H9 (cell line): ENCODE results near the gene AGK. TPM values are rescaled to one million over a fixed set of nuclear protein-coding genes. Genes with fewer than 3 reads are reported as not detected.

Source experiments
- DNase-seq: peaks from one replicate; pipeline ENCODE4 v3.0.0-alpha.2; 2017
- H2AFZ ChIP-seq: one replicate; pipeline ENCODE4 v1.6.1; 2013; ENCODE audit warnings: mild to moderate bottlenecking, low read length, control low read depth, moderate library complexity
- H2AK5ac ChIP-seq: 2 replicates; pipeline ENCODE4 v1.6.1; 2013; ENCODE audit warnings: low read length, control low read depth, mixed read lengths; ENCODE audit not compliant: insufficient read length
- H2BK120ac ChIP-seq: one replicate; pipeline ENCODE4 v1.6.1; 2013; ENCODE audit warnings: low read depth, mild to moderate bottlenecking, low read length, control low read depth, inconsistent platforms; ENCODE audit not compliant: poor library complexity, severe bottlenecking
- H2BK12ac ChIP-seq: 2 replicates; pipeline ENCODE4 v1.6.1; 2013; ENCODE audit warnings: low read length, control low read depth, mixed read lengths, low read depth; ENCODE audit not compliant: insufficient read length
- H2BK15ac ChIP-seq: 2 replicates; pipeline ENCODE4 v1.6.1; 2013; ENCODE audit warnings: low read depth, low read length, control low read depth
- H2BK20ac ChIP-seq: one replicate; pipeline ENCODE4 v1.6.1; 2013; ENCODE audit warnings: low read depth, mild to moderate bottlenecking, low read length, control low read depth, inconsistent platforms; ENCODE audit not compliant: poor library complexity, severe bottlenecking
- H2BK5ac ChIP-seq: 2 replicates; pipeline ENCODE4 v1.6.1; 2013; ENCODE audit warnings: low read length, control low read depth, mixed read lengths; ENCODE audit not compliant: insufficient read length
- H3K14ac ChIP-seq: 2 replicates; pipeline ENCODE4 v1.6.1; 2013; ENCODE audit warnings: low read length, control low read depth; ENCODE audit not compliant: insufficient read depth
- H3K18ac ChIP-seq: 2 replicates; pipeline ENCODE4 v1.6.1; 2013; ENCODE audit warnings: low read depth, mild to moderate bottlenecking, mixed read lengths, low read length, control low read depth; ENCODE audit not compliant: insufficient read length
- H3K23ac ChIP-seq: 2 replicates; pipeline ENCODE4 v1.6.1; 2013; ENCODE audit warnings: low read length, control low read depth, mixed read lengths, low read depth; ENCODE audit not compliant: insufficient read length
- H3K23me2 ChIP-seq: 2 replicates; pipeline ENCODE4 v1.6.1; 2013; ENCODE audit warnings: low read depth, mild to moderate bottlenecking, mixed read lengths, low read length, control low read depth; ENCODE audit not compliant: insufficient read length, poor library complexity, severe bottlenecking
- H3K27ac ChIP-seq: 2 replicates; pipeline ENCODE4 v1.5.1; 2013; ENCODE audit warnings: low read length, control low read depth, mixed read lengths, low read depth; ENCODE audit not compliant: insufficient read length
- H3K27me3 ChIP-seq: 2 replicates; pipeline ENCODE4 v1.6.1; 2013; ENCODE audit warnings: low read length, control low read depth, inconsistent platforms; ENCODE audit not compliant: insufficient read depth
- H3K4ac ChIP-seq: 2 replicates; pipeline ENCODE4 v1.6.1; 2013; ENCODE audit warnings: low read depth, mild to moderate bottlenecking, control low read depth, inconsistent platforms, low read length, moderate library complexity
- H3K4me1 ChIP-seq: 2 replicates; pipeline ENCODE4 v1.6.1; 2013; ENCODE audit warnings: low read length, control low read depth, inconsistent platforms; ENCODE audit not compliant: insufficient read depth
- H3K4me2 ChIP-seq: 2 replicates; pipeline ENCODE4 v1.6.1; 2013; ENCODE audit warnings: low read length, control low read depth, mixed read lengths; ENCODE audit not compliant: insufficient read length, insufficient read depth
- H3K56ac ChIP-seq: 2 replicates; pipeline ENCODE4 v1.6.1; 2013; ENCODE audit warnings: low read depth, mild to moderate bottlenecking, mixed read lengths, low read length, control low read depth; ENCODE audit not compliant: insufficient read length
- H3K79me1 ChIP-seq: 2 replicates; pipeline ENCODE4 v1.6.1; 2013; ENCODE audit warnings: low read depth, mild to moderate bottlenecking, moderate library complexity, low read length, control low read depth, inconsistent platforms; ENCODE audit not compliant: insufficient read depth, poor library complexity, severe bottlenecking
- H3K79me2 ChIP-seq: 2 replicates; pipeline ENCODE4 v1.6.1; 2013; ENCODE audit warnings: low read length, control low read depth, inconsistent platforms; ENCODE audit not compliant: insufficient read depth
- H3K9ac ChIP-seq: 2 replicates; pipeline ENCODE4 v1.6.1; 2013; ENCODE audit warnings: low read length, control low read depth, mixed read lengths; ENCODE audit not compliant: insufficient read length; ENCODE audit errors: extremely low read depth
- H3K9me3 ChIP-seq: one replicate; pipeline ENCODE4 v1.6.1; 2013; ENCODE audit warnings: low read depth, low read length, inconsistent platforms; ENCODE audit not compliant: control insufficient read depth
- H3T11ph ChIP-seq: one replicate; pipeline ENCODE4 v1.6.1; 2013; ENCODE audit warnings: mild to moderate bottlenecking, low read length, control low read depth, inconsistent platforms
- H4K20me1 ChIP-seq: one replicate; pipeline ENCODE4 v1.6.1; 2013; ENCODE audit not compliant: control insufficient read depth, insufficient read length, insufficient read depth
- H4K5ac ChIP-seq: 2 replicates; pipeline ENCODE4 v1.6.1; 2013; ENCODE audit warnings: low read depth, mild to moderate bottlenecking, mixed read lengths, low read length, control low read depth; ENCODE audit not compliant: insufficient read length
- H4K8ac ChIP-seq: replicated peaks from 2 replicates; pipeline ENCODE4 v1.6.1; 2013; ENCODE audit warnings: low read length, control low read depth, mixed read lengths, low read depth; ENCODE audit not compliant: insufficient read length
- H4K91ac ChIP-seq: 2 replicates; pipeline ENCODE4 v1.6.1; 2013; ENCODE audit warnings: low read depth, mild to moderate bottlenecking, moderate library complexity, mixed read lengths, low read length, control low read depth; ENCODE audit not compliant: insufficient read length
- H3K27ac Mint-ChIP-seq, 3 experiments: 2 replicates in 2 of 3; 3 replicates in 1 of 3; pipeline ENCODE4 v1.8.0; 2020 to 2021; ENCODE audit warnings: mixed read lengths in 3 of 3, mild to moderate bottlenecking in 1 of 3, moderate library complexity in 1 of 3
- H3K27me3 Mint-ChIP-seq: 2 replicates; pipeline ENCODE4 v1.8.0; 2021; ENCODE audit warnings: low read depth, mild to moderate bottlenecking, moderate library complexity, mixed read lengths
- H3K36me3 Mint-ChIP-seq, 3 experiments: 2 replicates in 2 of 3; 3 replicates in 1 of 3; pipeline ENCODE4 v1.8.0; 2020 to 2021; ENCODE audit warnings: low read depth in 3 of 3, mixed read lengths in 3 of 3; ENCODE audit not compliant: insufficient read depth in 1 of 3
- H3K4me1 Mint-ChIP-seq, 2 experiments: 2 replicates each; pipeline ENCODE4 v1.8.0; 2020; ENCODE audit warnings: mixed read lengths in 2 of 2
- H3K4me3 Mint-ChIP-seq, 2 experiments: 2 replicates in 1 of 2; 3 replicates in 1 of 2; pipeline ENCODE4 v1.8.0; 2020 to 2021; ENCODE audit warnings: mild to moderate bottlenecking in 2 of 2, mixed read lengths in 2 of 2, moderate library complexity in 1 of 2
- H3K9me3 Mint-ChIP-seq, 2 experiments: 2 replicates in 1 of 2; 3 replicates in 1 of 2; pipeline ENCODE4 v1.8.0; 2020; ENCODE audit warnings: mild to moderate bottlenecking in 2 of 2, mixed read lengths in 2 of 2, moderate library complexity in 1 of 2
- CTCF ChIP-seq: fragments of 200-600 bp; sonication (generic); conservative IDR thresholded peaks from 3 replicates; pipeline ENCODE4 v1.8.0; 2021; ENCODE audit warnings: antibody characterized with exemption, mild to moderate bottlenecking
- WGBS: extraction: QIAGEN DNeasy Blood & Tissue Kit; methylation state at CpG from one replicate; pipeline ENCODE4 v1.1.7; 2013; ENCODE audit warnings: missing lambda C conversion rate, low lambda C conversion rate, mixed read lengths; ENCODE audit not compliant: insufficient read length; ENCODE audit errors: extremely low coverage; 5-methylcytosine and 5-hydroxymethylcytosine counted together
- total RNA-seq: library from RNA; stranded (reverse); gene quantifications from 2 replicates; pipeline ENCODE4 v1.2.1, GENCODE V29; 2021

The AGK gene
- total RNA-seq, 1 experiment from 2014 or later = 35.1 TPM

GRCh38 chr7:141562972-141563371 is 11.8 kb downstream of the AGK start:
- no peak overlapping the region for H3K9ac ChIP-seq
- no peak overlapping the region for H3K27ac ChIP-seq
- H3K14ac ChIP-seq = no peak overlapping the region
- peaks cover 26 to 47% (median 46%) of the 10 kb centered on the region in 3 experiments for H3K36me3 Mint-ChIP-seq
- no peaks in the 10 kb centered on the region for H3K23me2 ChIP-seq
- no peak overlapping the region for H2BK12ac ChIP-seq
- peaks cover 17 to 23% of the 10 kb centered on the region in 2 experiments for H3K4me1 Mint-ChIP-seq
- H3K27me3 Mint-ChIP-seq = no peaks in the 10 kb centered on the region
- H3K27ac Mint-ChIP-seq = 0 out of 7 replicates have a peak overlapping the region, but pooled peaks of 1 of the 3 experiments have one; percentile 31
- H2BK15ac ChIP-seq = no peak overlapping the region
- no peak overlapping the region for H4K8ac ChIP-seq
- H2BK20ac ChIP-seq = no peak overlapping the region
- no peak overlapping the region for H3K4me2 ChIP-seq
- H3K27me3 ChIP-seq = no peaks in the 10 kb centered on the region
- no peaks in the 10 kb centered on the region for H4K20me1 ChIP-seq
- H3K9me3 Mint-ChIP-seq = peaks cover 7 to 8% of the 10 kb centered on the region in 2 experiments; a peak in 4 of 5 replicates
- H2AFZ ChIP-seq = no peak overlapping the region
- no peak overlapping the region for H2BK5ac ChIP-seq
- no peaks in the 10 kb centered on the region for H3K4me1 ChIP-seq
- no peaks in the 10 kb centered on the region for H3K79me2 ChIP-seq
- H2BK120ac ChIP-seq = no peak overlapping the region
- no peak overlapping the region for H4K5ac ChIP-seq
- no peaks in the 10 kb centered on the region for H3K79me1 ChIP-seq
- H3K23ac ChIP-seq = no peak overlapping the region
- no peak overlapping the region for H3K18ac ChIP-seq
- H3K9me3 ChIP-seq = no peaks in the 10 kb centered on the region
- no peak overlapping the region for H3K4me3 Mint-ChIP-seq
- H3K56ac ChIP-seq = no peak overlapping the region
- WGBS = no CpG with 5 or more reads among the region's 2 CpGs
- H4K91ac ChIP-seq = no peak overlapping the region
- no peak for TF ChIP-seq CTCF
- no peak overlapping the region for H3T11ph ChIP-seq
- H3K4ac ChIP-seq = no peak overlapping the region
- no peak overlapping the region for H2AK5ac ChIP-seq
- DNase-seq = no peak
